Nucleus accumbens (tissue), 56 donors: Measurements from ENCODE around the gene TMEM167A.

ENCODE experiments used
- DNase-seq, 56 donors: peaks; one replicate each; lab custom pipeline; 2025; lab: John Stamatoyannopoulos, UW

TMEM167A gene

DNA sequence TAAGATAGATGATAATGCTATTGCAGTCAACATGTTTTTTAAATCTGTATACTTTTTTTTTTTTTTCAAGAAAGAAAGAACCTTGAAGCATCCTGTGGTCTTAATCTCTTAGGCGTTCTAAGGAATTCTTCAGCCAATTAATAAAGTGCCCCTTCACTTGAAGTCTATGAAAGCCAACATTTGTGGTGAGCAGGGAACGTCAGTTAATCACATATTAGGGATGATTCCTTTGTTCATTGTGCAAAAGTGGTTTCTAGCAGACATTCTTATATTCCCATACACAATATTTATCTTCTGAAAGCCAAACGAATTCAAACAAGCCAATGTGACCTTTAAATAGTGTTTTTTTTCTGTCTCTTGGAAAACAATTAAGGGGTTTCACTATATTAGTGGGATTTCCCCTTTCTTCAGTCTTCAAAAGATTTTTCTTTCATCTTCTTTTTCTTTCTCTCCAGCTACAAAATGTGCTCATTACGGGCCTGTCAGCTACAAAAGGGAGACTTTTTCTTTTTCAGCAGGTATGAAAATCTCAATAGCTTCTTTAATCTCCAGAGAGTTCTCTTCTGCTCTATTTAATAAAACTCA is 40.1 kb downstream of the TMEM167A start:
- no peak for DNase-seq

DNA sequence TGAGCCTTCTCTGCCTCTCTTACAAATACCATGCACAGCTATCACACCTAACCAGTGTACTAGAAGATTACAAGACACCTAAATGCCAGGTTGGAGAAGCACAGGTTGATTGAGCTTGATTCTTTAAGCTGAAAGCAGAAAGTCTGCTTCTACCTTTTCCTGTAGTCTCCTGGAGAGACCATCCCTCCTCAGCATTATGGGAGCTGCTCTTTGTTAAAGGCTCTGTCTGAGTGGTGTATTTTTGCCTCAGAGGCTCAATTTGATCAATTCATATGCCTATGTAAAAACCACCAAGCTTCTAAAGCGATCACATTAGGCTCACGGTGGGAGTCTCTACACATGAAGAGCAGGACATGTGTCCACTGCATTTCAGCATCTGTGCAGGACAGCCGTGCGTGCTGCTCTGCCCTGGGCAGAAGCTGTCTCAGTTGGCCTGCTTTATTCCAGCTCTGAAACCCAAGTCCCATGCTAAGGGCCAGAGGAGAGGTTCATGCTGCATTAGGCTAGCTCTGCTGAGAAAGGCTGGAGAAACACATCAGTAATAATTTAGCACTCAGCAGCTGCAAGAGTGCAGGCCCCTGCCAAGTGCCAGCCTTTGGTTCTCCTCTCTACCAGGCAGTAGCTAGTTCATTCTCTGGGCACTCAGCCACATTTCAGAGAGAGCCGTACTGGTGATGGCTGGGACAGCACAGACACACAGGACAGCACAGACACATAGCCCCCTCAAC is 41.7 kb downstream of the TMEM167A start:
- DNase-seq, result peak; percentile 17 to 98 (median 86)

DNA sequence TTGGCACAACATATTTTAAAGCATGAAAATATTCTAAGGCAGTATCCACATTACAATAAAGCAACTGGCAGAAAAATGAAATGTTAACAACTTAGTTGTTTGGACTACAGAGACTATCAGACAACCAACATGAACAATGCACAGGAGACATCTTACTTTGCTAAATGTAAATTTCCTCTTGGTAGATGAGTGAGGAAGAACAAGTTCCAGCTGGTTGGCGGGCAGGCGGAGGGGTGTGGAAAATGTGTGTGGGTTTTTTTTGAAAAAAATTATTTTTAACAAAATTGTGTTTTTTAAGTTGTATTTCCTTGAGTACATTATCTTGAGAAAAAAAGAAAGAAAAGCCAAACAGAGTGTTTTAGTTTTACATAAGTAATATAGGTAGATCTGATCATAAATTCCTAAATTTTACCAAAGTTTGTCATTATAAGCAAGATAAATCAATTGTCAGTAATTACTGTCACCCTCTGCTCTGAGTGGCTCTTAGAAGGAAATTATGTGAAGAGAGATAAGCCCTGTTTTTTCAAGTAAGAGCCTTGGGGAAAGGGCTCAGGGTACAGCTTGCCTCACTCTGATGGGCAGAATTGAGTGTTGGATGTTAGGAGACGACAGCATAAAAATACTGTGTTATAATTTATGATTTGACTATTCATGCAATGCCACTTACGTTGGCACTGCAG is 42.5 kb downstream of the TMEM167A start:
- DNase-seq, result no peak

DNA sequence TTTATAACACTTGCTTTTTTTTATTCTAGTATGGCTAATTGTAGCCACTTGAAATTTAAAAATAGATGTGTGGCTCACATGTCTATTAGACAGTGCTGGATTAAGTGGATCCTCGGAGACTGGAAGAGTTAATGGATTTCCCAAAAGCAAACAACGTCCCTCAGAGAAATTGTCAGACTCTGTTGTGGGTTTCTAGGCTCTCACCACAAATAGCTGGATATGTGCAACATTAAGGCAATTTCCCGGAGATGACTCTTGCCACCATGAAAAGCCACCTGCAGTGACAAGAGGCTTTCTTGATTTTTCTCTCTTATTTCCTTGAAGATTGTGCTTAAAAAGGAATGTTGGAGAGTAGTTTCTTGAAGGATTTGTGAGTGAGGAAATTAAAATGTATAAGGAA is 43.2 kb downstream of the TMEM167A start:
- DNase-seq, result no peak

DNA sequence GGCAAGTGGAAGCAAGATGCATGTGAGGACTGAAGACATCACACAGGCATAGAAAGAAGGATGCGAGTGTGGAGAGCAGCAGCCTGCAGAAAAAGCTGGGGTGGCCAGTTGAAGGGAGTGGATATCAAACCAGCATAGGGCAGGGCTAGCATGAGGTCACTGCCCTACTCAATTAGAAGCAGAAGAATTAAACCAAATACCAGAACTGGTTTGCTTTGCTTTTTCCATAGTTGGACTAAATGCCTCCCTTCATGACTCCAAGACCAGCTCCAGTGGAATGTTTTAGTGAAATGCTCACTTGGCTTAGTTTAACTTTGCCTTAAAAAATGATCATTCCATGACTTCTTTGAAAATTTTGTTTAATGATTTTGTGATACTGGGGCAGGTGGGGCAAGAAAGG is 45.8 kb downstream of the TMEM167A start:
- no peak for DNase-seq

DNA sequence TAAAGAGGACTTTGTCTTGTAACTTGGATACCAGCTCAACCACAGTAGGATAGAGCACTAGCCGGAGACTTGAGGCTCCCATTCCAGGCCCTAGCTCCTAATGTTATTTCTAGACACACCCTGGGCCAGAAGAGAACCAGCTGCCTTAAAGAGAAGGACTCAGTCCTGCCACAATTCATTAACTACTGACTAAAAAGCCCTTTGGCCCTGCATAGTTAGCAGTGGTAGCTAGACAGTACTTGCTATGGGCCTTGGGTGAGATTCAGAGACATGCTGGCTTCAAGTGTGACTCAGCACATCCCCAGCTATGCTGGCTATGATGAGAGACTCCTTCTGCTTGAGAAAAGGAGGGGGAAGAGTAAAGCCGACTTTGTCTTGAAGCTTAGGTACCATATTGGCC is 47.3 kb downstream of the TMEM167A start:
- DNase-seq, result no peak

DNA sequence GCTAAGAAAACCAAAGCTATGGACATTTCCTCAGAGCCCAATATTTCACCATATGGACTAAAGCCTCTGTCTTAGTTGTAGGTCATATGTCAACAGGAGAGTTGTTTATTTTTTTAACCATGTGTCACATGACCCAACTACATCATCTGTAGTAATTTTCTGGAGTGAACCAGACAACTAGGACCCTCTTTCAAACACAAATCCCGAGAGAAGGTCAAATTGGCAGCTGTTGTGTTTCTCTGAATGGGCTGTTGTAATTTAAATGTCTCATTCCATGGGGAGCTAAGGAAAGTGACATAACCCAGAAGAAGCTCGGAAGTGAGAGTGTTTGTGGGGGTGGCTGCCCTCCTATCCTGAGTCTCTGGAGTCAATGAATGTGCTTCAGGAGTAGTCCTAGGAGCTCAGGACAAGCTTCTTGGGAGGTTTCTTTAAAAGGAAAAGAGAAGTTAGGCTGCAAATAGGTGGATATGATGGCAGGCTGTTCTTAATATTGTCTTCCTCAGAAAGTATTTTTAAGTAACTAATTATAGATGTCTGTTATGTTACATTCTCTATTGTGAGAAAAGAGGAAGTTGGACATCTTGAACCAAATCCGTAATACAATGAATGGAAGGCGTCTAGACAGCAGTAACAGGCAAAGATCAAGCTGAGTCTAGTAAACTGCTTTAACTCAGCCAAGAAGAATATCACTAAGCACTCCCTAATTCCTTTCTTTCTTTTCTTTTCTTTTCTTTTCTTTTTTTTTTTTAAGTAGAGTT is 50.1 kb downstream of the TMEM167A start:
- no peak for DNase-seq

DNA sequence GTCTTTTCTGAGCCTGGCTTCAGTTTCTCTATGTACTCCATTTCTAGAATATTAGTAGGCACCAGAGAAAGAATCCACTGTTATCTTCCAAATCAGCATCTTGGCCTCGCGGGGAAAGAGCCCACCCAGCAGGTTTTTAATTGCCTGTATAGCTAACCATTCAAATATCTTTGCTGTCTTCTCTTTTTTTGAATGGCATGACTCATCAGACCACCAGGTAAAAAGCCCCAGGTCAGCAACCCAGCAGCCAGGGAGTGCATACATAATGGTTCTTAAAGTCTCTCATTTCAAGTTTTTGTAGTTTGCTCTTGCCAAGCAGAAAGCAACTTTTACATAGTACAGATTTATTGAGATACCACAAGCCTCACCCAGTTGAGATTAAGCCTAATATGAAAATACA is 50.7 kb downstream of the TMEM167A start:
- no peak for DNase-seq

DNA sequence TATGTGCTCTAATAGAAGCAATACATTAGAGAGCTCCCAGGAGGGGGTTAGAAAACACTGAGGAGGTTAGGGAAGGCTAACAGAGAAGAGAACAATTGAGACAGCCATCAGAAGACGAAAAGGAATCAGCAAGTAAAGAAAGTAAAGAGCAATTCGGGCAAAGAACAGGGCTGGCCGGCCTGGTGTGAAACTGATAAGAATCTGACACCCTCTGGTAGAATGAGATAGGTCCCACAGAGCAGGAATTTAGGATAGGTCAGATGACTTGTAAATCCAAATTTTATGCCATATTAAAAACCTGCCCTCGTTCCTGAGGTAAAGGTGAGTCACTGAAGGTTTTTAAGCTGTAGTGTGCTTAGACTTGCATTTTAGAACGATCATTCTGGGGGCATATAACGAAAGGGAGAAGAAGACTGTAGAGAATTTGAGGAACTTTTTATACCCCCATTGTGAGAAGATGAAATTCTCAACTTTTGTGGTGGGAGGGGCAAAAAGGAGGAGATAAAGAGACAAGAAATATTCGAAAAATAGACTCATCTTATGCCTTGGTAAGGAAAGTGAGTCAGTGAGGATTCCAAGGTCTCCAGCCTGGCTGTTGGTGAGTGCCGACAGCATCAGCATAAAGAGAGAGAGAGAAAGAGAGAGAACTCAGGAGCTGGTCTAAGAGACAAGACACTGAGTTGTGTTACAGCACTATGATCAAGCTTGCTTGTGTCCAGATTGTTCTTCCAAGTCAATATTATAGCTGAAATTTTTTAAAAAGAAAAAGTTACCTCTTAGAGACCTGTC is 51.3 kb downstream of the TMEM167A start:
- DNase-seq, result no peak

DNA sequence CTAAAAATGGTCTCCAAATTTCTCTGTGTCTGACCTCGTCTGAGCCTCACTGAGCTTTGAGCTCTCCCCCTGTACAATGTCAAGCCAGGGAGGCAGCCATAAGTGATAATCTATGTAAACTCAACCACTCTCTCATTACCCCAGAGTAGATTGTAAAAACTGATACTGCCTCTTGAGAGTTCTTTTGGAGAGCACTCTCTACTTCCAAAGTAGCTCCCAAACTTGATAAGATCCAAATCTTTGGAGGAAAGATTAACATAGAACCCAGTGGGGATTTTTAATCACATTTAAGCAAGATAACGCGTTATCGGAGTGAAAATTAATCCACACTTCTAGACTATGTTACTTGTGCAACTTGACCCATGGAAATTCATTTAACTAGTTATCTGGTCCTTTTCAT is 54.9 kb downstream of the TMEM167A start:
- no peak for DNase-seq

DNA sequence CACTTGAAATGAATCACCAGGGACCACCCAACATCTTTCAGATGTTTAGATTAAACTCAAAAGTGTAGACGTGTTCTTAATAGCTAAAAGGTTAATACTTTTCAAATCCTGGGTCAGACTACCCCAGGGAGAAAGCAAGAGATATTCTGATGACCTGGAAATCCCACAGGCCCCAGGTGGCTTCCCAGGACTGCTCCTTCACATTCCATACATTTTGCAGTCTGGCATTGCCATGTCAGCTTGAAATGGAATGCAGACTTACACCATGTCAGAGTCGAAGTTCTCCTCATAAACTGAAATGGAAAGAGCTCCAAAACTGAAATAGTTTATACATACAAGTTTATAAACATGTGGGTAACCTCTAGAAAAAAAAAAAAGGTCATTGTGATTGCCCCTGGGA is 61.5 kb downstream of the TMEM167A start:
- DNase-seq, result no peak

DNA sequence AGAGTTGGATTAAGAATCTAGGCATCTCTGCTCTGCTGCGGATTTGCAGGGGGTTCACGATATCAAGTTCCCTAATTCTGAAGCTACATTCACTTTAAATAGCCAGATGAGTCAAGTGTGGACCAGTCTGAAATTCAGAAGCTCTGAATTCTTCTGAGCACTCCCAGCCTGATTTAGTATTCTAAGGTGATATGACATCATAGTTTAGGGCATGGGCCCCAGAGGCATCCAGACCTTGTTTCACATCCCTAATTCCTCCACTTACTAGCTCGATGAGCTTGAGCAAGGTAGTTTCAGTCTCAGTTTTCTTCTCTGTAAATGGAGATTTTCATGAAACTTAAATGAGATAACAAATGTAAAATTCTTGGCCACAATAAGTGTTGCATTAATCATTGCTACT is 65.2 kb downstream of the TMEM167A start:
- DNase-seq, result no peak

DNA sequence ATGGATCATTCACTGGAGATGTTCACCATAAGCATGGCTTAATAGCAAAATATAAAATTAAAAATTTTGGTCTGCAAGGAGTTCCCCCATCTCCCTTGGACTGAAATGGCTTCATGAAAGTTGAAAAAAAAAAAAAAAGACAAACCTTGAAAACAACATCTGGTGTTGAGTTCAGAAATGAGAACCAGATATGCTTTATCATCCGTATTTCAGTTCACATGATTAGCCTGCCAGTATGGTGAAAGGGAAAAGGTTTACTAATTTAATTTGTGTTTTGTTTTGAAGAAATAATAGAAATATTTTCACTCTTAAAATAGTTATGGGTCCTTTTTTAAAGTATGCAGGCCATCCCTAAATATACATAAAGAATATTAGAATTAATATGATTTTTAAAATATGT is 67.8 kb downstream of the TMEM167A start:
- no peak for DNase-seq

DNA sequence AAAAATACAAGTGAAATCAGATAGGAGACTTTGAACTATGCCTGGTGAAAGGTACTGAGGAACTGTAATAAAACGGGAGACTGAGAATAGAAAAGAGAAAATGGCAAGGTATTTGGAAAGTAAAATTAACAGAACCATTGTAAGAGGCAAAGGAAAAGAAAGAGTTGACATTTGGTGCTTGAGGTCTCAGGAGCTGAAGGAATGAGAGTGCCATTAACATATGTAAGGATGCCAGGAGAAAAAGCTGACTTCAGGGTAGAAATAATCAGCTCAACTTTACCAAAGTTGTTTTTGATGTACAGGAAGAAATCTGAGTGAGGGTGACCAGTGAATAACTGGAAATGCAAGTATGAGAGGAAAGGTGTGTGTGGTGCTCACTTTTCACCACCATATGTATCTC is 69.4 kb downstream of the TMEM167A start:
- DNase-seq, result no peak

DNA sequence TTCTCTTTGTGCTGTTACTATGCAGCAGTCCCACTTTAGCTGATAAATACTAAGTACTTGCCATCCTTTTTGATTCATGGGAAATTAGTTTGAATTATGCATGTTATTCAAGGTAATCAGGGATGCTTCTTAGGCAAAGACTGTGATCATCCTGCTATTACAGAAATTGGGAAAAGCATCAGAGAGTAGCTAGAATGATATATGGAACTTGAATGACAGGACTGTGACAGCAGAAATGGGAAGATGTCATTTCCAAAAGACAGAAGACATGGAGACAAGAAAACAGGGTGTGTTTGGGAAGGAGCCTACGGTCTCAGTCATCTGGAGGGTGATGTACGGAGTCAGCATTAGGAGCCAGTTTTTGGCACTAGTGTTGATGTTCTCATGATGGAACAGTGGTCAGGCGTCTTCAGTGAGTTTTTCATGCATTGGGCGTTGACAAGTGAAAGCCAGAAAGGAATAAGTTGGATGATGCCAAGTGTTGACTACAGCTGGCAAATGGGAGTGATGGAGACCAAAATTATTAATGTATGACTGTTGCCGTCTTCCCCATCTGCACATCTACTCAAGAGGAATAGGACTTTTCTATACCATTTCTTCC is 70.4 kb downstream of the TMEM167A start:
- no peak for DNase-seq

DNA sequence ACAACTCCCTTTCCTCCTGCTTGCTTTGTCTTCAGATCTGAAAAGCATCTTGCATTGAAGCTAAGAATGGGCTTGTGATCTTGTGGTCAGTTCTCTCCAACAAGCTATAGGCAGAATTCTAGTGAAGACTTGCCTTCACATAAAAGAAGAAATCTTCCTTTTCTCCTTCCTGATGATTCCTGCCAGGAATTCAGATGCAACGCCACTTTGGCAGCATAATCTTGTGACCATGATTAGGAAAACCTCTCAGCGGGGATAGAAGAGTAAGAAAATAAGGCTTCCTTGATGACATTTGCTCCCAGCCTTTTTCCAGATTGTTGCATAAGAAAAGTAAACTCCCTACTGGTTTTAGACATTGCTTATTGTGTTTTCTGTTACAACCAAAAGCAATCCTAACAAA is 73.4 kb downstream of the TMEM167A start:
- no peak for DNase-seq
